Coronary artery (tissue), 2 donors: Measurements from ENCODE around the gene ARPC2.

Source experiments
- DNase-seq: peaks from one replicate; pipeline ENCODE4 v3.0.0-alpha.2; 2017; ENCODE audit warnings: low spot score
- H3K27ac ChIP-seq, 2 donors: fragments of 200-600 bp; sonication (generic); one replicate each; pipeline ENCODE4 v1.5.1; 2016 to 2019
- H3K4me3 ChIP-seq: fragments of 200-600 bp; sonication (generic); 2 replicates; pipeline ENCODE4 v1.5.1; 2016; ENCODE audit warnings: mild to moderate bottlenecking, moderate library complexity
- TF ChIP-seq, protein P1 (sequence below): fragments of 200-600 bp; sonication (generic); IDR thresholded peaks from one replicate; pipeline ENCODE4 v1.5.1; 2019; ENCODE audit warnings: antibody characterized with exemption

Gene ARPC2

GRCh38 chr2:218260166-218260565 lies 43.2 kb downstream of the ARPC2 start:
- TF ChIP-seq, protein P1, sequence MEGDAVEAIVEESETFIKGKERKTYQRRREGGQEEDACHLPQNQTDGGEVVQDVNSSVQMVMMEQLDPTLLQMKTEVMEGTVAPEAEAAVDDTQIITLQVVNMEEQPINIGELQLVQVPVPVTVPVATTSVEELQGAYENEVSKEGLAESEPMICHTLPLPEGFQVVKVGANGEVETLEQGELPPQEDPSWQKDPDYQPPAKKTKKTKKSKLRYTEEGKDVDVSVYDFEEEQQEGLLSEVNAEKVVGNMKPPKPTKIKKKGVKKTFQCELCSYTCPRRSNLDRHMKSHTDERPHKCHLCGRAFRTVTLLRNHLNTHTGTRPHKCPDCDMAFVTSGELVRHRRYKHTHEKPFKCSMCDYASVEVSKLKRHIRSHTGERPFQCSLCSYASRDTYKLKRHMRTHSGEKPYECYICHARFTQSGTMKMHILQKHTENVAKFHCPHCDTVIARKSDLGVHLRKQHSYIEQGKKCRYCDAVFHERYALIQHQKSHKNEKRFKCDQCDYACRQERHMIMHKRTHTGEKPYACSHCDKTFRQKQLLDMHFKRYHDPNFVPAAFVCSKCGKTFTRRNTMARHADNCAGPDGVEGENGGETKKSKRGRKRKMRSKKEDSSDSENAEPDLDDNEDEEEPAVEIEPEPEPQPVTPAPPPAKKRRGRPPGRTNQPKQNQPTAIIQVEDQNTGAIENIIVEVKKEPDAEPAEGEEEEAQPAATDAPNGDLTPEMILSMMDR = no peak
- DNase-seq = no peak
- Histone ChIP-seq H3K27ac (peak overlapping the region; percentile 59 to 86), H3K4me3 (no peak overlapping the region)

DNA sequence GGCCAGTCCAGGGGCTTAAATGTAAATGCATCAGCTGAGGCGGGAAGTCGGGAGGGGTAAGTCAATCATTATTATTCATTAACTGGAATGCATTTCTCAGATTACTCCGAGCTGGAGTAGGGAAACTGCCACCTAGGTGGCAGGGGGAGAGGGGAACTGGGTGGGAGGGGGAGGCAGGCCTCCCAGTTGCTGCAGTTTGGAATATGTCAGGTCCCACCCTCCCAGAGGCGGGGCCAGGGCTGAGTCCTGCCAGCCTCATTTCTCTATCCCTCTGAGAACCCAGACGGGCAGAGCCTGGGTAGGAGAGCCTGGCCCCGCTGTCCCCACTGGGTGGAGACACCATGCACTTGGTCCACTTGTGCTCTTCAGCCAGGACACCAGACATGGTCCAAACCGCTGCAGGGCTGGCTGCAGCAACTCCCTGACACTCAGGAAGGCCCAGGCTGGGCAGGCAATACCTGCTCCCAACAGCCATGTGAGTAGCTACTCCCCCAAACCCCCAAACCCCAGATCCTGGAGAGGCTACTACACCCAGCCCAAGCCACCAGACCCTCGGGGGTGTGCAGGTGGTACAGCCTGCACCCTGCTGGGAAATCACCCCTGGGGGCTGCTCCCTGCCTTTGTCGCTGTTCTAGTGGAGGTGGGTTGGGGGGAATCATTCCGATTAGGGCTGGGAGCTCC lies 43.9 kb downstream of the ARPC2 start, which contains the start of gene GPBAR1:
GPBAR1 (plus strand) TSS at position 274 of the 681 bp plus-strand sequence. CDS start 1,710 bp downstream, outside the sequence.
- Histone ChIP-seq H3K27ac (peak within 1 kb of the TSS; percentile 59 to 86), H3K4me3 (peak within 1 kb of the TSS; percentile 57)
- TF ChIP-seq, protein P1 = no peak
- no peak for DNase-seq

- Histone ChIP-seq H3K27ac (peak overlapping the region in 1 of 2 donors; percentile 86), H3K4me3 (peak overlapping the region; percentile 57)
- TF ChIP-seq, protein P1 = no peak
- DNase-seq = no peak
Measured at GRCh38 chr2:218261423-218262236, 44.6 kb downstream of the ARPC2 start.

DNA sequence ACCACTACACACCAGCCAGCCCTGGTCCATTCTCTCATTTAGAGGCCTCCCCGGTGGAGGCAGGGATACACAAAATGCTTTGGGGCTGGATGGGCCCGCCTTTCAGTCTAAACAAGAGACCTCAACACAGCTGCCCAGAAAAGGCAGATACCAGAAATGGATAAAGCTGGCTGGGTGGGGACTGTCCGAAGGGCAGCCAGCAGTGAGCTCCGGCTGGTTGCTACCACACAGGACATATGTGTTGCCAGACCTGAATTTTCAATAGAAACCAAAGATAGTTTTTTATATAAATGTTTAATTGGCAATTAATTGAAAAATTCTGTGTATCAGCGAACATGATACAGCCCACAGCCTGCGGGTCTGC lies 45.2 kb downstream of the ARPC2 start:
- no peak for DNase-seq
- H3K4me3 ChIP-seq = peak overlapping the region; percentile 11
- TF ChIP-seq, protein P1 = no peak
- H3K27ac ChIP-seq = peak overlapping the region in 1 of 2 donors; percentile 86

DNA sequence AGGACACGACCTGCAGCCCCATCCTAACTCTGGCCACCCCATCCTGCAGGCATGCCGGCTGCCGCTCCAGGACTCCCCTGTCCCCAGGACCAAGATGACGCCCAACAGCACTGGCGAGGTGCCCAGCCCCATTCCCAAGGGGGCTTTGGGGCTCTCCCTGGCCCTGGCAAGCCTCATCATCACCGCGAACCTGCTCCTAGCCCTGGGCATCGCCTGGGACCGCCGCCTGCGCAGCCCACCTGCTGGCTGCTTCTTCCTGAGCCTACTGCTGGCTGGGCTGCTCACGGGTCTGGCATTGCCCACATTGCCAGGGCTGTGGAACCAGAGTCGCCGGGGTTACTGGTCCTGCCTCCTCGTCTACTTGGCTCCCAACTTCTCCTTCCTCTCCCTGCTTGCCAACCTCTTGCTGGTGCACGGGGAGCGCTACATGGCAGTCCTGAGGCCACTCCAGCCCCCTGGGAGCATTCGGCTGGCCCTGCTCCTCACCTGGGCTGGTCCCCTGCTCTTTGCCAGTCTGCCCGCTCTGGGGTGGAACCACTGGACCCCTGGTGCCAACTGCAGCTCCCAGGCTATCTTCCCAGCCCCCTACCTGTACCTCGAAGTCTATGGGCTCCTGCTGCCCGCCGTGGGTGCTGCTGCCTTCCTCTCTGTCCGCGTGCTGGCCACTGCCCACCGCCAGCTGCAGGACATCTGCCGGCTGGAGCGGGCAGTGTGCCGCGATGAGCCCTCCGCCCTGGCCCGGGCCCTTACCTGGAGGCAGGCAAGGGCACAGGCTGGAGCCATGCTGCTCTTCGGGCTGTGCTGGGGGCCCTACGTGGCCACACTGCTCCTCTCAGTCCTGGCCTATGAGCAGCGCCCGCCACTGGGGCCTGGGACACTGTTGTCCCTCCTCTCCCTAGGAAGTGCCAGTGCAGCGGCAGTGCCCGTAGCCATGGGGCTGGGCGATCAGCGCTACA lies 45.9 kb downstream of the ARPC2 start:
- DNase-seq = no peak
- TF ChIP-seq, protein P1 = no peak
- Histone ChIP-seq H3K27ac (peak overlapping the region in 1 of 2 donors; percentile 86), H3K4me3 (peak overlapping the region; percentile 11)

GRCh38 chr2:218263817-218264641 lies 47.0 kb downstream of the ARPC2 start:
- peak overlapping the region in 1 of 2 donors; percentile 54 for H3K27ac ChIP-seq
- TF ChIP-seq, protein P1 = no peak
- DNase-seq = no peak
- no peak overlapping the region for H3K4me3 ChIP-seq
